GM23338 (cell line): ENCODE results near the gene TMEM208. TPM values are rescaled to one million over a fixed set of nuclear protein-coding genes. Genes with fewer than 3 reads are reported as not detected.

Experiments
- ATAC-seq: fragments of 200-7000 bp; cut with Tn5 transposase; 3 replicates; pipeline ENCODE4 v1.9.1; 2020
- DNase-seq: peaks from one replicate; pipeline ENCODE4 v3.0.0-alpha.2; 2015; ENCODE audit warnings: low spot score
- H2AFZ ChIP-seq: fragments of 200-600 bp; sonication (generic); 2 replicates; pipeline ENCODE4 v1.8.0; 2016; ENCODE audit warnings: antibody characterized with exemption, mild to moderate bottlenecking, moderate library complexity
- H3F3A ChIP-seq: fragments of 200-600 bp; sonication (generic); replicated peaks from 2 replicates; pipeline ENCODE4 v1.8.0; 2017; ENCODE audit warnings: antibody characterized with exemption, mixed run types, low read depth
- H3K27ac ChIP-seq: fragments of 200-600 bp; sonication (generic); 2 replicates; pipeline ENCODE4 v1.6.1; 2016; ENCODE audit warnings: low read depth
- H3K27me3 ChIP-seq: fragments of 200-600 bp; sonication (generic); 2 replicates; pipeline ENCODE4 v1.8.0; 2016; ENCODE audit warnings: mild to moderate bottlenecking, mixed run types, moderate library complexity; ENCODE audit not compliant: insufficient read depth
- H3K36me3 ChIP-seq: fragments of 200-600 bp; sonication (generic); 2 replicates; pipeline ENCODE4 v1.8.0; 2016; ENCODE audit warnings: mild to moderate bottlenecking; ENCODE audit not compliant: insufficient read depth
- H3K4me1 ChIP-seq: fragments of 200-600 bp; sonication (generic); 2 replicates; pipeline ENCODE4 v1.8.0; 2016; ENCODE audit warnings: mild to moderate bottlenecking, moderate library complexity; ENCODE audit not compliant: insufficient read depth
- H3K4me2 ChIP-seq: fragments of 200-600 bp; sonication (generic); 2 replicates; pipeline ENCODE4 v1.7.1; 2017; ENCODE audit warnings: mixed run types
- H3K4me3 ChIP-seq: fragments of 200-600 bp; sonication (generic); 2 replicates; pipeline ENCODE4 v1.6.1; 2016; ENCODE audit warnings: mixed run types
- H3K79me2 ChIP-seq: fragments of 200-600 bp; sonication (generic); replicated peaks from 2 replicates; pipeline ENCODE4 v1.8.0; 2017; ENCODE audit warnings: mild to moderate bottlenecking; ENCODE audit not compliant: insufficient read depth
- H3K9me2 ChIP-seq: fragments of 200-600 bp; sonication (generic); 2 replicates; pipeline ENCODE4 v1.8.0; 2017; ENCODE audit not compliant: insufficient read depth
- H4K20me1 ChIP-seq: fragments of 200-600 bp; sonication (generic); replicated peaks from 2 replicates; pipeline ENCODE4 v1.8.0; 2017; ENCODE audit warnings: mild to moderate bottlenecking; ENCODE audit not compliant: insufficient read depth
- H3K27ac Mint-ChIP-seq: 2 replicates; pipeline ENCODE4 v1.8.0; 2020; ENCODE audit warnings: inconsistent platforms, mild to moderate bottlenecking, moderate library complexity, mixed read lengths
- H3K27me3 Mint-ChIP-seq: 3 replicates; pipeline ENCODE4 v1.8.0; 2022; ENCODE audit warnings: low read depth, mild to moderate bottlenecking, moderate library complexity, mixed read lengths, inconsistent platforms; ENCODE audit not compliant: insufficient read depth, poor library complexity
- H3K36me3 Mint-ChIP-seq: 3 replicates; pipeline ENCODE4 v1.8.0; 2021; ENCODE audit warnings: low read depth, mild to moderate bottlenecking, inconsistent platforms, moderate library complexity, mixed read lengths
- H3K4me1 Mint-ChIP-seq: 3 replicates; pipeline ENCODE4 v1.8.0; 2020; ENCODE audit warnings: mild to moderate bottlenecking, inconsistent platforms, mixed read lengths
- H3K4me3 Mint-ChIP-seq: 3 replicates; pipeline ENCODE4 v1.8.0; 2021; ENCODE audit warnings: moderate library complexity, mild to moderate bottlenecking, inconsistent platforms, mixed read lengths
- H3K9me3 Mint-ChIP-seq: 3 replicates; pipeline ENCODE4 v1.8.0; 2020; ENCODE audit warnings: moderate library complexity, mild to moderate bottlenecking, inconsistent platforms, mixed read lengths
- EZH2 ChIP-seq: fragments of 200-600 bp; sonication (generic); IDR thresholded peaks from one replicate; pipeline ENCODE4 v1.8.0; 2017; ENCODE audit warnings: antibody characterized with exemption, mild to moderate bottlenecking, low read depth; ENCODE audit not compliant: unreplicated experiment
- EZH2phosphoT487 ChIP-seq: fragments of 200-600 bp; sonication (generic); IDR thresholded peaks from one replicate; pipeline ENCODE4 v1.8.1; 2018; ENCODE audit warnings: antibody characterized with exemption; ENCODE audit not compliant: unreplicated experiment
- JUNB ChIP-seq: IDR thresholded peaks from one replicate; pipeline ENCODE4 v1.6.1; 2016; ENCODE audit warnings: antibody characterized with exemption; ENCODE audit not compliant: unreplicated experiment
- POLR2AphosphoS5 ChIP-seq: IDR thresholded peaks from 2 replicates; pipeline ENCODE4 v1.6.1; 2016; ENCODE audit warnings: antibody characterized with exemption, low read depth
- ZNF114 ChIP-seq: fragments of 250-450 bp; sonication (Bioruptor Pico); IDR thresholded peaks from 2 replicates; pipeline ENCODE4 v1.5.0; 2020; ENCODE audit warnings: mild to moderate bottlenecking, moderate library complexity
- polyA plus RNA-seq: library from polyadenylated mRNA; unstranded; fragments of >200 nt; fragmentation: Nextera tagmentation; extraction: Ambion mirVana; gene quantifications from 2 replicates; pipeline ENCODE4 v1.2.1, GENCODE V29; 2016
- total RNA-seq: library from RNA; depleted of rRNA; stranded (reverse); fragments of >200 nt; shearing (Covaris generic); gene quantifications from 2 replicates; pipeline ENCODE4 v1.2.3, GENCODE V29; 2014
- TF ChIP-seq, protein P1 (sequence below): IDR thresholded peaks from 2 replicates; pipeline ENCODE4 v1.6.1; 2016; ENCODE audit warnings: antibody characterized with exemption
- TF ChIP-seq, protein P2 (sequence below), 2 experiments: fragments of 200-600 bp in 1 of 2; sonication (generic) in 1 of 2; conservative IDR thresholded peaks; 2 replicates each; pipeline versions ENCODE4 v1.5.1 to v1.6.1; 2016 to 2017; ENCODE audit warnings: antibody characterized with exemption in 2 of 2, low read depth in 2 of 2, mild to moderate bottlenecking in 2 of 2, moderate library complexity in 1 of 2

Gene TMEM208
- total and polyA plus RNA-seq, 2 experiments from 2014 or later, result 23.2 to 82.3 TPM

DNA sequence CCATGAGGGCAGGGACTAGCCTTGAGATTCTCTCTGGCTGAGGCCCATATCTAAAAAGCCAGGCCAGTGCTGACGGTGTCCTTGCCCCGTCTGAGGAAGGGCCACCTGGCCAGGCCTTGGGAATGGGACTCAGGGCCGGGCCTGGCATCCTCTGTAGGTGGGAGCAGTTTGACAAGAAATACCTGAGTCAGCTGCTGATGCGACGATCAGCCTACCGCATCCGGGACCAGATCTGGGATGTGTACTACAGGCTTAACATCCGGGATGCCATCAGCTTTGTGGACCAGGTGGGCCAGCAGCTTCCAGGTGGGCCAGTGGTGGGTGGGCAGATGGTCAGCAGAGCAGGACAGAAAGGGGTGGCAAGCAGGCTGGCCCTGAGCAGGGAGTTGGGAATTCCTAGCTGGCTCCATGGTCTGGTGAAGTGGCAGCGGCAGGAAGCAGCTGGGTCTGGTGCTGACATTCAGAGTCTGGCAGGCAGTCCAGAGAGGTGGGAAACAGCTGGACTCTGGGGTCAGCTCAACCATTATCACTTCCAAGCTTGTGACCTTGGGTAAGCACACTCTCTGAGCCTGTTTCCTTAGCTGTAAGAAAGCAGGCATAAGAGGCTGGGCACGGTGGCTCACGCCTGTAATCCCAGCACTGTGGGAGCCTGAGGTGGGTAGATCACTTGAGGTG, 31.4 kb downstream of the TMEM208 start:
- Histone ChIP-seq H3K4me1 (no peaks in the 10 kb centered on the region), H3K36me3 (no peaks in the 10 kb centered on the region), H2AFZ (no peak overlapping the region), H3K4me3 (no peak overlapping the region), H3K4me2 (no peak overlapping the region), H3K9me2 (no peaks in the 10 kb centered on the region), H3K27me3 (no peaks in the 10 kb centered on the region), H3F3A (no peaks in the 10 kb centered on the region), H3K27ac (no peak overlapping the region), H4K20me1 (no peaks in the 10 kb centered on the region; the same call in none of the 2 replicates), H3K79me2 (no peaks in the 10 kb centered on the region)
- Mint-ChIP-seq H3K27ac (no peak overlapping the region), H3K4me1 (peaks cover 4% of the 10 kb centered on the region; the same call in 2 of the 3 replicates), H3K27me3 (peaks cover 11% of the 10 kb centered on the region), H3K36me3 (peaks cover 5% of the 10 kb centered on the region; the same call in 2 of the 3 replicates), H3K4me3 (no peak overlapping the region), H3K9me3 (no peaks in the 10 kb centered on the region)
- TF ChIP-seq POLR2AphosphoS5 (no peak), ZNF114 (CRISPR knock-in tag) (no peak), EZH2phosphoT487 (no peak), JUNB (no peak), EZH2 (no peak)
- TF ChIP-seq, protein P1, sequence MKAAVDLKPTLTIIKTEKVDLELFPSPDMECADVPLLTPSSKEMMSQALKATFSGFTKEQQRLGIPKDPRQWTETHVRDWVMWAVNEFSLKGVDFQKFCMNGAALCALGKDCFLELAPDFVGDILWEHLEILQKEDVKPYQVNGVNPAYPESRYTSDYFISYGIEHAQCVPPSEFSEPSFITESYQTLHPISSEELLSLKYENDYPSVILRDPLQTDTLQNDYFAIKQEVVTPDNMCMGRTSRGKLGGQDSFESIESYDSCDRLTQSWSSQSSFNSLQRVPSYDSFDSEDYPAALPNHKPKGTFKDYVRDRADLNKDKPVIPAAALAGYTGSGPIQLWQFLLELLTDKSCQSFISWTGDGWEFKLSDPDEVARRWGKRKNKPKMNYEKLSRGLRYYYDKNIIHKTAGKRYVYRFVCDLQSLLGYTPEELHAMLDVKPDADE, result no peak
- TF ChIP-seq, protein P2, sequence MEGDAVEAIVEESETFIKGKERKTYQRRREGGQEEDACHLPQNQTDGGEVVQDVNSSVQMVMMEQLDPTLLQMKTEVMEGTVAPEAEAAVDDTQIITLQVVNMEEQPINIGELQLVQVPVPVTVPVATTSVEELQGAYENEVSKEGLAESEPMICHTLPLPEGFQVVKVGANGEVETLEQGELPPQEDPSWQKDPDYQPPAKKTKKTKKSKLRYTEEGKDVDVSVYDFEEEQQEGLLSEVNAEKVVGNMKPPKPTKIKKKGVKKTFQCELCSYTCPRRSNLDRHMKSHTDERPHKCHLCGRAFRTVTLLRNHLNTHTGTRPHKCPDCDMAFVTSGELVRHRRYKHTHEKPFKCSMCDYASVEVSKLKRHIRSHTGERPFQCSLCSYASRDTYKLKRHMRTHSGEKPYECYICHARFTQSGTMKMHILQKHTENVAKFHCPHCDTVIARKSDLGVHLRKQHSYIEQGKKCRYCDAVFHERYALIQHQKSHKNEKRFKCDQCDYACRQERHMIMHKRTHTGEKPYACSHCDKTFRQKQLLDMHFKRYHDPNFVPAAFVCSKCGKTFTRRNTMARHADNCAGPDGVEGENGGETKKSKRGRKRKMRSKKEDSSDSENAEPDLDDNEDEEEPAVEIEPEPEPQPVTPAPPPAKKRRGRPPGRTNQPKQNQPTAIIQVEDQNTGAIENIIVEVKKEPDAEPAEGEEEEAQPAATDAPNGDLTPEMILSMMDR (conservative IDR thresholded peaks at IDR 0.05; ENCODE audit: low read depth in 2 of 2), result no peak
- ATAC-seq (no peak), DNase-seq (no peak)

DNA sequence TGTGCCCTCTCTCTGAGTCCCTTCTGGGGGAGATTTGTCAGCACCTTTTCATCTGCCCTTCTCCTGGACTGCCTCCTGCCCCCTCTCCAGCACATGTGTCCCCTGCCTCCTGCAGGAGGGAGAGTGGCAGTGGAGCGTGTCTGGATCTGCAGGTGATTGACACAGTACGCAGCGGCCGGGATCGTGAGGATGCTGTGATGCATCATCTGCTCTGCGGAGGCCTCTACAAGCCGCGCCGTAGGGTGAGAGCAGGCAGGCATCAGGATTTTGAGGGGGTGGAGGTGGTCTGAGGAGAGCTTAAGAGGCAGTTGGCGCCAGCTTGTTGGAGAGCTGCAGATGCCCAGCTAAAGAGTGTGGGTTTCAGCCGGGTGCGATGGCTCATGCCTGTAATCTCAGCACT, 32.8 kb downstream of the TMEM208 start:
- H3K27me3 Mint-ChIP-seq, result peaks cover 16% of the 10 kb centered on the region
- no peaks in the 10 kb centered on the region for H3F3A ChIP-seq
- no peaks in the 10 kb centered on the region for H3K9me2 ChIP-seq
- peaks cover 5% of the 10 kb centered on the region; the same call in 2 of the 3 replicates for H3K36me3 Mint-ChIP-seq
- no peak overlapping the region for H3K4me3 ChIP-seq
- ATAC-seq (no peak), DNase-seq (no peak)
- no peak overlapping the region for H3K27ac Mint-ChIP-seq
- H3K4me1 ChIP-seq, result no peaks in the 10 kb centered on the region
- H3K4me2 ChIP-seq, result no peak overlapping the region
- H3K4me3 Mint-ChIP-seq, result no peak overlapping the region
- H3K4me1 Mint-ChIP-seq, result peaks cover 4% of the 10 kb centered on the region
- H4K20me1 ChIP-seq, result no peaks in the 10 kb centered on the region; the same call in 1 of the 2 replicates
- no peak overlapping the region for H3K27ac ChIP-seq
- TF ChIP-seq EZH2phosphoT487, result no peak
- TF ChIP-seq EZH2, result no peak
- H3K9me3 Mint-ChIP-seq, result no peaks in the 10 kb centered on the region
- H3K27me3 ChIP-seq, result no peaks in the 10 kb centered on the region
- H3K79me2 ChIP-seq, result no peaks in the 10 kb centered on the region
- no peaks in the 10 kb centered on the region for H3K36me3 ChIP-seq
- no peak overlapping the region for H2AFZ ChIP-seq
